HS-5 (cell line): ENCODE measurements around the gene CHIT1.
A peak's percentile ranks its signal among the peaks of the same experiment; 100 is the strongest.

Experiments used
- DNase-seq: peaks from one replicate; pipeline ENCODE4 v3.0.0-alpha.2; 2012; ENCODE audit warnings: low read depth

Gene CHIT1

GRCh38 chr1:203188686-203189232 lies 40.7 kb downstream of the CHIT1 start:
- DNase-seq: no peak

- no peak for DNase-seq
Observed at GRCh38 chr1:203187689-203188264, 41.7 kb downstream of the CHIT1 start.

GRCh38 chr1:203187304-203187685 lies 42.2 kb downstream of the CHIT1 start:
- DNase-seq: no peak

- DNase-seq: no peak
Observed at GRCh38 chr1:203186446-203187303, 42.8 kb downstream of the CHIT1 start, which contains the start of gene CHI3L1. Gene CHI3L1, minus strand, starts transcription at chr1:203186704. Its CDS starts 81 bp downstream, at chr1:203186623.

GRCh38 chr1:203186091-203186445 lies 43.4 kb downstream of the CHIT1 start:
- no peak for DNase-seq

GRCh38 chr1:203185585-203185984 lies 43.9 kb downstream of the CHIT1 start:
- DNase-seq: no peak

- DNase-seq: no peak
Observed at GRCh38 chr1:203185061-203185461, 44.4 kb downstream of the CHIT1 start.

- DNase-seq: no peak
Observed at GRCh38 chr1:203184467-203184866, 45.0 kb downstream of the CHIT1 start.

- DNase-seq: no peak
Observed at GRCh38 chr1:203183828-203184227, 45.6 kb downstream of the CHIT1 start.

GRCh38 chr1:203182387-203182953 lies 47.0 kb downstream of the CHIT1 start:
- no peak for DNase-seq

- DNase-seq: no peak
Observed at GRCh38 chr1:203181586-203182386, 47.7 kb downstream of the CHIT1 start.

GRCh38 chr1:203180611-203181330 lies 48.7 kb downstream of the CHIT1 start:
- DNase-seq: no peak

GRCh38 chr1:203179667-203180005 lies 49.8 kb downstream of the CHIT1 start:
- DNase-seq: no peak

- no peak for DNase-seq
Observed at GRCh38 chr1:203178821-203179666, 50.4 kb downstream of the CHIT1 start.

- DNase-seq: no peak
Observed at GRCh38 chr1:203178083-203178482, 51.4 kb downstream of the CHIT1 start.

GRCh38 chr1:203177470-203178039 lies 51.9 kb downstream of the CHIT1 start:
- DNase-seq: peak; percentile 38

GRCh38 chr1:203177036-203177405 lies 52.5 kb downstream of the CHIT1 start:
- DNase-seq: no peak

- DNase-seq: no peak
Observed at GRCh38 chr1:203176273-203177035, 53.0 kb downstream of the CHIT1 start.

GRCh38 chr1:203175827-203176241 lies 53.6 kb downstream of the CHIT1 start:
- no peak for DNase-seq
